ENCODE data around the gene SPACA7. TPM values are rescaled to one million over a fixed set of nuclear protein-coding genes. Genes with fewer than 3 reads are reported as not detected.
"Not testable (repeated sequence)": the region's sequence is repeated elsewhere in the genome, so short reads cannot be mapped to it uniquely, and the experiment has no call there.

SPACA7 gene
- total RNA-seq, 4 donors from 2014 or later: not detected

DNA sequence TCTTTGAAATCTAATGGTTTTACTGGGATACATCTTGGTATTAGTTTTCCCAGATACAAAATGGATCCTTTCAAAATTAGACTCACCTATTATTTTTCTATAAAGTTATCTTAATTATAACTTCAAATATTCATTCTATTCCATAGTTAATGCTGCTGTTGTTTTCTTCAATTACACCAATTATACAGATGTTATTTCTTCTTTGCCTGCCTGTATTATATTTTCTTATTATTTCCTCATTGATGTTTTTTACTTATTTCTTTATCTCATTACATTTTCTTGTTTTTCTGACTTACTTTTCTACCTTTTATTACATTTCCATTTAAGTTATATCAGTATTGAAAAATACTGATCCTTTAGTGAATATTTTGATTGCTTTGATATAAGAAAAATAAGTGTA lies 40.9 kb downstream of the SPACA7 start:
- no peak for DNase-seq (ENCODE audit: low spot score in 2 of 2)
- Histone ChIP-seq H3K27ac (no peak overlapping the region), H3K27me3 (no peaks in the 10 kb centered on the region), H3K4me1 (no peaks in the 10 kb centered on the region), H3K36me3 (no peaks in the 10 kb centered on the region), H3K9me3 (peaks cover 0 to 93% (median 11%) of the 10 kb centered on the region in 4 donors), H3K4me3 (no peak overlapping the region)
- TF ChIP-seq EP300 (IDR thresholded peaks at IDR 0.05) (no peak), POLR2A (IDR thresholded peaks at IDR 0.05) (no peak)
- TF ChIP-seq, protein P1, sequence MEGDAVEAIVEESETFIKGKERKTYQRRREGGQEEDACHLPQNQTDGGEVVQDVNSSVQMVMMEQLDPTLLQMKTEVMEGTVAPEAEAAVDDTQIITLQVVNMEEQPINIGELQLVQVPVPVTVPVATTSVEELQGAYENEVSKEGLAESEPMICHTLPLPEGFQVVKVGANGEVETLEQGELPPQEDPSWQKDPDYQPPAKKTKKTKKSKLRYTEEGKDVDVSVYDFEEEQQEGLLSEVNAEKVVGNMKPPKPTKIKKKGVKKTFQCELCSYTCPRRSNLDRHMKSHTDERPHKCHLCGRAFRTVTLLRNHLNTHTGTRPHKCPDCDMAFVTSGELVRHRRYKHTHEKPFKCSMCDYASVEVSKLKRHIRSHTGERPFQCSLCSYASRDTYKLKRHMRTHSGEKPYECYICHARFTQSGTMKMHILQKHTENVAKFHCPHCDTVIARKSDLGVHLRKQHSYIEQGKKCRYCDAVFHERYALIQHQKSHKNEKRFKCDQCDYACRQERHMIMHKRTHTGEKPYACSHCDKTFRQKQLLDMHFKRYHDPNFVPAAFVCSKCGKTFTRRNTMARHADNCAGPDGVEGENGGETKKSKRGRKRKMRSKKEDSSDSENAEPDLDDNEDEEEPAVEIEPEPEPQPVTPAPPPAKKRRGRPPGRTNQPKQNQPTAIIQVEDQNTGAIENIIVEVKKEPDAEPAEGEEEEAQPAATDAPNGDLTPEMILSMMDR (IDR thresholded peaks at IDR 0.05): no peak

DNA sequence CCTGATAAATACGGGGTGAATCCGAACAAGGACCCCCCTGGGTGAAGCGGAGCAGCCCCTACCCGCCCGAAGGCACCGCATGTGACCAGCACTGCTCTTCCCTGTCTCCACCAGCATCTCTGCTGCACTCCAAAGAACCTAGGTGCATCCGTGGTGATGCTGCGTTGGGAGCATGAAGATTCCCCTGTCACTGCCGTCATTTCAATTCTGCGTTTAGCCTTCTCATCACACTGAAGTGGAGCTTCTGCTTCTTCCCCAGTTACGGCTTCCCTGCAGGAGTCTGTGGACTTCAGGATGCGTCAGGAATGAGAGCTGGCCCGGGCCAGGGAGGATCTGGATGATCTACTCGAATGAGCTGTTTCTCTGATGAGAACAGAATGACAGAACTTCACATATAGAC lies 47.9 kb downstream of the SPACA7 start:
- TF ChIP-seq POLR2A (IDR thresholded peaks at IDR 0.05) (no peak), EP300 (IDR thresholded peaks at IDR 0.05) (no peak)
- TF ChIP-seq, protein P1 (IDR thresholded peaks at IDR 0.05): no peak
- H3K36me3 ChIP-seq: no peaks in the 10 kb centered on the region
- DNase-seq (ENCODE audit: low spot score in 2 of 2): no peak
- no peak overlapping the region for H3K4me3 ChIP-seq
- H3K27me3 ChIP-seq: no peaks in the 10 kb centered on the region
- peaks cover 0 to 71% (median 10%) of the 10 kb centered on the region in 4 donors for H3K9me3 ChIP-seq
- no peaks in the 10 kb centered on the region for H3K4me1 ChIP-seq
- no peak overlapping the region for H3K27ac ChIP-seq
- WGBS, 2 donors: 83 to 86% methylated on average over 14 of the region's 14 CpGs

DNA sequence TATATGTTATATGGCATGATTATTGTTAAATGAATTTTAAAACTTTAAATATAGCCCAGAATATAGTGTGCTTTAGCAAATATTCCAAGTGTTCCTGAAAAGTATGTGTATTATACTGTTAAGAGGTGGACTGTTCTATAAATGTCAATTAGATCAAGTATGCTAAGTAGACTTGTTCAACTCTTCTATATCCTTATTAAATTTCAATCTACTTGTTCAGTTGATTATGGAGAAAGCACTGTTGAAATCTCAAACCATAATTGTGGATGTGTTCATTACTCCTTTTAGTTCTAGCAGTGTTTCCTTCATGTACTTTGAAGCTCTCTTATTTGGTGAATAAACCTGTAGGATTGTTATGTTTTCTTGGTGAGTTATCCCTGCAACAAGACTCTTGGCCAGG lies 52.5 kb downstream of the SPACA7 start:
- DNase-seq (ENCODE audit: low spot score in 2 of 2): no peak
- H3K9me3 ChIP-seq: peaks cover 0 to 49% (median 3%) of the 10 kb centered on the region in 4 donors
- no peaks in the 10 kb centered on the region for H3K36me3 ChIP-seq
- H3K27ac ChIP-seq: no peak overlapping the region
- H3K4me1 ChIP-seq: no peaks in the 10 kb centered on the region
- no peaks in the 10 kb centered on the region for H3K27me3 ChIP-seq
- no peak for TF ChIP-seq POLR2A (IDR thresholded peaks at IDR 0.05)
- no peak for TF ChIP-seq EP300 (IDR thresholded peaks at IDR 0.05)
- TF ChIP-seq, protein P1 (IDR thresholded peaks at IDR 0.05): no peak
- H3K4me3 ChIP-seq: no peak overlapping the region

DNA sequence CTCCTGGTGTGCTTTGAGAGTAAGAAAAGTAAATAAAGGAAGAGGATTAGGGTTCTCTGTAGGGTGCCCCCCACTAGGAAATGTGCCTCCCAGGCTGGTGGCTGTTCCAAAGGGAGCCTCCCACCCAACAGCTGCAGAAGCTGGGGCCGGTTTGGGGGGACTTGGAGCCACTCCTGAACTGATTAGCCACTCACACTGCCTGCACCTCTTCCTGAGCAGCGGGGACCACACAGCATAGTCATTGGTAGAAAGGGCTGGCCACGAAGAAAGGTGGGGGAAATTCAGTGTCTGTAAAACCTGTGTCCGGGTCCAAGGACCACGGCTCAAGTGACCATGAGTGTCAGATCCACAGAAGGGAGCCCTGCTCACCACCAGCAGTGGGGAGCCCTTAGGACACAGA lies 55.6 kb downstream of the SPACA7 start:
- peaks cover 0 to 31% (median 0%) of the 10 kb centered on the region in 4 donors for H3K9me3 ChIP-seq
- no peaks in the 10 kb centered on the region for H3K27me3 ChIP-seq
- H3K27ac ChIP-seq: no peak overlapping the region
- H3K36me3 ChIP-seq: no peaks in the 10 kb centered on the region
- no peak for DNase-seq (ENCODE audit: low spot score in 2 of 2)
- no peaks in the 10 kb centered on the region for H3K4me1 ChIP-seq
- 79% methylated on average over 5 of the region's 5 CpGs for WGBS, 2 donors
- TF ChIP-seq, protein P1 (IDR thresholded peaks at IDR 0.05): no peak
- H3K4me3 ChIP-seq: no peak overlapping the region

DNA sequence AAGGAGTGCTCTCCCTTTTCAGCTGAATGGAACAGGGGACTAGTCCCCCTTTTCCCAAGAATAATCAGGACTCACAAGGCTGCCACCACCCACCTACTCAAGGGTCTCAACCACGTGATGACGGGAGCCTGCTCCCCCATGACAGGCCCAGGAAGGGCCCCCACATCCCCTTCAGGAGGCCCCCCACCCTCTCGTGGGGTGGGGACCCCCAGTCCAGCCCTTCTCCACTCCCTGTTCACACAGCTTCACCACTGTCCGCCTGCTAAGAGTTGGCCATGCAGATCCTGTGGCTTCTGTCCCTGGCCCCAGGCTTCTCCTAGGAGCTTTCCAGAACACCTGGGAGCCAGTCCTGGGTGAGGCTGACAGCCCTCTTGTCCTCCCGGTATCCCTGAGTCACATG lies 56.6 kb downstream of the SPACA7 start:
- not testable (repeated sequence) for H3K4me1 ChIP-seq; DNase-seq (ENCODE audit: low spot score in 2 of 2); H3K36me3 ChIP-seq; H3K4me3 ChIP-seq; H3K27ac ChIP-seq; H3K27me3 ChIP-seq
- peaks cover 0 to 31% (median 0%) of the 10 kb centered on the region in 4 donors for H3K9me3 ChIP-seq
- WGBS, 2 donors: 76 to 100% methylated on average over 2 to 5 of the region's 5 CpGs

DNA sequence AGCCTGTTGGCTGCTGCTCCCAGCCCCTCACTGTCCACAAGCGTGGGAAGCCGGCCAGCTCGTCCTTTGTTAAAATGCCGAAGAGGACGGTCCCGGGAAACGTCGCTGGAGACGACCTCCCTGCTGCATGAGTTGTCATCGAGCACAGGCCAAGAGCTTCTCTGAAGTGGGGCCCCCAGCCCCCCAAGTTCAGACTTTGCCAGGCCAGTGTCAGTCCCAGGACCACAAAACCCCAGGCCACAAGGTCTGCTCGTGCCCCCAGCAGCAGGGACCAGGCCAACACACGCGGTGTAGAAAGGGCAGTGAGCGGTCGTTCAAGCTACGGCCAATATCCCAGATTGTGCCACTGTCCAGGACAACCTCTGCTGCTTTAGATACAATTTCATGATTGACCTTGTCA lies 57.4 kb downstream of the SPACA7 start:
- not testable (repeated sequence) for DNase-seq (ENCODE audit: low spot score in 2 of 2); H3K36me3 ChIP-seq; H3K4me1 ChIP-seq; H3K27me3 ChIP-seq; H3K4me3 ChIP-seq; H3K27ac ChIP-seq
- 86 to 97% methylated on average over 6 of the region's 16 CpGs for WGBS, 2 donors
- H3K9me3 ChIP-seq: peaks cover 0 to 34% (median 2%) of the 10 kb centered on the region in 4 donors
